Uterus (tissue), 4 donors: ENCODE data around the gene RPL15. TPM values are rescaled to one million over a fixed set of nuclear protein-coding genes. Genes with fewer than 3 reads are reported as not detected.

Source experiments
- DNase-seq, 2 donors: peaks; one replicate each; pipeline ENCODE4 v3.0.0-alpha.2; 2019 to 2020
- H3K27ac ChIP-seq, 2 donors: fragments of 200-600 bp; sonication (generic); 1 replicate in 1 of 2; 2 replicates in 1 of 2; pipeline ENCODE4 v1.5.1; 2016 to 2018
- H3K27me3 ChIP-seq, 2 donors: fragments of 200-600 bp; sonication (generic); one replicate each; pipeline ENCODE4 v1.5.1; 2018 to 2019; ENCODE audit warnings: control low read depth in 1 of 2
- H3K36me3 ChIP-seq, 2 donors: fragments of 200-600 bp; sonication (generic); one replicate each; pipeline ENCODE4 v1.5.1; 2019; ENCODE audit warnings: control low read depth in 1 of 2
- H3K4me1 ChIP-seq, 2 donors: fragments of 200-600 bp; sonication (generic); one replicate each; pipeline ENCODE4 v1.5.1; 2018 to 2019; ENCODE audit warnings: control low read depth in 1 of 2
- H3K4me3 ChIP-seq, 2 donors: fragments of 200-600 bp; sonication (generic); 1 replicate in 1 of 2; 2 replicates in 1 of 2; pipeline ENCODE4 v1.5.1; 2018 to 2019; ENCODE audit warnings: mild to moderate bottlenecking in 1 of 2
- H3K9me3 ChIP-seq, 2 donors: fragments of 200-600 bp; sonication (generic); one replicate each; pipeline ENCODE4 v1.5.1; 2019; ENCODE audit warnings: control low read depth in 1 of 2
- CTCF ChIP-seq, 4 experiments: fragments of 200-600 bp in 2 of 4; fragments of 450-650 bp in 2 of 4; sonication (generic) in 2 of 4; IDR thresholded peaks; one replicate each; pipeline ENCODE4 v1.5.1; 2016 to 2019; ENCODE audit warnings: antibody characterized with exemption in 4 of 4, mild to moderate bottlenecking in 2 of 4, moderate library complexity in 1 of 4
- POLR2A ChIP-seq, 2 donors: fragments of 450-650 bp; IDR thresholded peaks; one replicate each; pipeline ENCODE4 v1.6.1; 2016; ENCODE audit warnings: antibody characterized with exemption in 2 of 2, mild to moderate bottlenecking in 1 of 2, moderate library complexity in 1 of 2
- intact Hi-C: fragments of 100-400 bp; cut with DNase I; formaldehyde crosslinking; loops from one replicate; pipeline ENCODE4 v1.15.1; 2023; ENCODE audit warnings: low total_unique reads
- total RNA-seq, 4 donors: library from RNA; depleted of rRNA in 3 of 4; stranded (reverse); fragments of >200 nt in 3 of 4; gene quantifications; one replicate each; pipeline versions ENCODE4 v1.1.0 to v1.2.4, GENCODE V29; 2014 to 2023
- donor health status: DM: yes; HTN: yes; CAD: no.

RPL15 gene
- total RNA-seq, 4 donors from 2014 or later: 2,242 to 5,103 (median 3,613) TPM

- Histone ChIP-seq H3K27me3 (no peaks in the 10 kb centered on the region), H3K4me3 (no peak overlapping the region), H3K4me1 (no peaks in the 10 kb centered on the region), H3K9me3 (no peaks in the 10 kb centered on the region), H3K36me3 (no peaks in the 10 kb centered on the region), H3K27ac (no peak overlapping the region)
- intact Hi-C loops: no loop called here
- TF ChIP-seq POLR2A (IDR thresholded peaks at IDR 0.05) (no peak), CTCF (IDR thresholded peaks at IDR 0.05) (no peak)
- no peak for DNase-seq
Observed at GRCh38 chr3:23940775-23941174, 23.8 kb downstream of the RPL15 start.

- H3K27me3 ChIP-seq: no peaks in the 10 kb centered on the region
- no peak overlapping the region for H3K4me3 ChIP-seq
- TF ChIP-seq POLR2A (IDR thresholded peaks at IDR 0.05) (no peak), CTCF (IDR thresholded peaks at IDR 0.05) (no peak)
- H3K27ac ChIP-seq: no peak overlapping the region
- H3K36me3 ChIP-seq: no peaks in the 10 kb centered on the region
- no peaks in the 10 kb centered on the region for H3K4me1 ChIP-seq
- H3K9me3 ChIP-seq: no peaks in the 10 kb centered on the region
- intact Hi-C loops: no loop called here
- no peak for DNase-seq
Observed at GRCh38 chr3:23941440-23941839, 24.5 kb downstream of the RPL15 start.

- H3K9me3 ChIP-seq: no peaks in the 10 kb centered on the region
- no peak overlapping the region for H3K4me3 ChIP-seq
- TF ChIP-seq CTCF (IDR thresholded peaks at IDR 0.05): no peak
- TF ChIP-seq POLR2A (IDR thresholded peaks at IDR 0.05): no peak
- no peaks in the 10 kb centered on the region for H3K4me1 ChIP-seq
- no peaks in the 10 kb centered on the region for H3K36me3 ChIP-seq
- no peak overlapping the region for H3K27ac ChIP-seq
- DNase-seq: no peak
- H3K27me3 ChIP-seq: no peaks in the 10 kb centered on the region
- intact Hi-C loops: no loop called here
Observed at GRCh38 chr3:23942546-23942945, 25.6 kb downstream of the RPL15 start.

GRCh38 chr3:23944007-23944783 is 27.3 kb downstream of the RPL15 start:
- H3K36me3 ChIP-seq: no peaks in the 10 kb centered on the region
- intact Hi-C loops: no loop called here
- no peaks in the 10 kb centered on the region for H3K9me3 ChIP-seq
- H3K27me3 ChIP-seq: no peaks in the 10 kb centered on the region
- H3K4me3 ChIP-seq: peak overlapping the region; percentile 67 to 98
- H3K4me1 ChIP-seq: peaks cover 0 to 6% of the 10 kb centered on the region in 2 donors
- no peak for DNase-seq
- TF ChIP-seq POLR2A (IDR thresholded peaks at IDR 0.05): no peak
- TF ChIP-seq CTCF (IDR thresholded peaks at IDR 0.05): no peak
- peak overlapping the region; percentile 99 for H3K27ac ChIP-seq

- H3K4me1 ChIP-seq: peaks cover 0 to 15% of the 10 kb centered on the region in 2 donors
- no peaks in the 10 kb centered on the region for H3K9me3 ChIP-seq
- intact Hi-C loops: no loop called here
- TF ChIP-seq POLR2A (IDR thresholded peaks at IDR 0.05): peak; percentile 79 to 91
- TF ChIP-seq CTCF (IDR thresholded peaks at IDR 0.05): peak in 1 of 4 experiments; percentile 19
- H3K27me3 ChIP-seq: no peaks in the 10 kb centered on the region
- DNase-seq: peak; percentile 83 to 84
- peak within 1 kb of the TSS; percentile 99 for H3K27ac ChIP-seq
- no peaks in the 10 kb centered on the region for H3K36me3 ChIP-seq
- H3K4me3 ChIP-seq: peak within 1 kb of the TSS; percentile 67 to 98
Observed at GRCh38 chr3:23944861-23945662, 28.1 kb downstream of the RPL15 start, which contains the start of gene NR1D2. Gene NR1D2, plus strand, starts transcription at chr3:23945286. Its CDS starts 293 bp downstream, at chr3:23945579.
